ENCODE measurements around the gene PAFAH1B1.
"Not testable (repeated sequence)": the region's sequence is repeated elsewhere in the genome, so short reads cannot be mapped to it uniquely, and the experiment has no call there.

DNA sequence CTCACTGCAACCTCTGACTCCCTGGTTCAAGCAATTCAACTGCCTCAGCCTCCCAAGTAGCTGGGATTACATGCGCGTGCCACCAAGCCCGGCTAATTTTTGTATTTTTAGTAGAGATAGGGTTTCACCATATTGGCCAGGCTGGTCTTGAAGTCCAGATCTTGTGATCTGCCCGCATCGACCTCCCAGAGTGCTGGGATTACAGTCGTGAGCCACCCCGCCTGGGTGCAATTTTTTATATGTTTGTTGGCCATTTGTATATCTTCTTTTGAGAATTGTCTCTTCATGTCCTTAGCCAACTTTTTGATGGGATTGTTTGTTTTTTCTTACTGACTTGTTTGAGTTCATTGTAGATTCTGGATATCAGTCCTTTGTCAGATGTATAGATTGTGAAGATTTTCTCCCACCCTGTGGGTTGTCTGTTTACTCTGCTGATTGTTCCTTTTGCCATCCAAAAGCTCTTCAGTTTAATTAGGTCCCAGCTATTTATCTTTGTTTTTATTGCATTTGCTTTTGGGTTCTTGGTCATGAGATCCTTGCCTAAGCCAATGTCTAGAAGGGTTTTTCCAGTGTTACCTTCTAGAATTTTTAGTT is 33.3 kb downstream of the PAFAH1B1 start:
- TF ChIP-seq ATF7 (IDR thresholded peaks at IDR 0.05; ENCODE audit: low read depth); ZNF274 (IDR thresholded peaks at IDR 0.05; ENCODE audit: insufficient read depth, insufficient read length); EP300 (IDR thresholded peaks at IDR 0.05; ENCODE audit: borderline replicate concordance in 1 of 2, control insufficient read depth in 1 of 2, low read depth in 2 of 2, low read length in 2 of 2); SIX5 (IDR thresholded peaks at IDR 0.05; ENCODE audit: low read depth, low read length, severe bottlenecking); RCOR1 (conservative IDR thresholded peaks at IDR 0.05; ENCODE audit: low read depth, low read length); EZH2 (IDR thresholded peaks at IDR 0.05; ENCODE audit: borderline replicate concordance, control insufficient read depth, low read depth, low read length); SIN3A (IDR thresholded peaks at IDR 0.05; ENCODE audit: low read depth, low read length): not testable (repeated sequence)
- TF ChIP-seq, protein P1, sequence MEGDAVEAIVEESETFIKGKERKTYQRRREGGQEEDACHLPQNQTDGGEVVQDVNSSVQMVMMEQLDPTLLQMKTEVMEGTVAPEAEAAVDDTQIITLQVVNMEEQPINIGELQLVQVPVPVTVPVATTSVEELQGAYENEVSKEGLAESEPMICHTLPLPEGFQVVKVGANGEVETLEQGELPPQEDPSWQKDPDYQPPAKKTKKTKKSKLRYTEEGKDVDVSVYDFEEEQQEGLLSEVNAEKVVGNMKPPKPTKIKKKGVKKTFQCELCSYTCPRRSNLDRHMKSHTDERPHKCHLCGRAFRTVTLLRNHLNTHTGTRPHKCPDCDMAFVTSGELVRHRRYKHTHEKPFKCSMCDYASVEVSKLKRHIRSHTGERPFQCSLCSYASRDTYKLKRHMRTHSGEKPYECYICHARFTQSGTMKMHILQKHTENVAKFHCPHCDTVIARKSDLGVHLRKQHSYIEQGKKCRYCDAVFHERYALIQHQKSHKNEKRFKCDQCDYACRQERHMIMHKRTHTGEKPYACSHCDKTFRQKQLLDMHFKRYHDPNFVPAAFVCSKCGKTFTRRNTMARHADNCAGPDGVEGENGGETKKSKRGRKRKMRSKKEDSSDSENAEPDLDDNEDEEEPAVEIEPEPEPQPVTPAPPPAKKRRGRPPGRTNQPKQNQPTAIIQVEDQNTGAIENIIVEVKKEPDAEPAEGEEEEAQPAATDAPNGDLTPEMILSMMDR (IDR thresholded peaks at IDR 0.05 in 2 of 3, conservative IDR thresholded peaks at IDR 0.05 in 1 of 3; ENCODE audit: control insufficient read depth in 2 of 3, extremely low read depth in 1 of 3, insufficient read depth in 1 of 3, low read depth in 3 of 3, low read length in 3 of 3): not testable (repeated sequence)
- TF ChIP-seq, protein P2, sequence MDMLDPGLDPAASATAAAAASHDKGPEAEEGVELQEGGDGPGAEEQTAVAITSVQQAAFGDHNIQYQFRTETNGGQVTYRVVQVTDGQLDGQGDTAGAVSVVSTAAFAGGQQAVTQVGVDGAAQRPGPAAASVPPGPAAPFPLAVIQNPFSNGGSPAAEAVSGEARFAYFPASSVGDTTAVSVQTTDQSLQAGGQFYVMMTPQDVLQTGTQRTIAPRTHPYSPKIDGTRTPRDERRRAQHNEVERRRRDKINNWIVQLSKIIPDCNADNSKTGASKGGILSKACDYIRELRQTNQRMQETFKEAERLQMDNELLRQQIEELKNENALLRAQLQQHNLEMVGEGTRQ (IDR thresholded peaks at IDR 0.05; ENCODE audit: borderline replicate concordance, low read depth, low read length): not testable (repeated sequence)
